ENCODE measurements around the gene ADARB1. TPM values are rescaled to one million over a fixed set of nuclear protein-coding genes. Genes with fewer than 3 reads are reported as not detected.

ADARB1 gene
- total and polyA plus RNA-seq, 9 of the 15 experiments (the other 6 are each of a cell fraction or from before 2014, with no cell fraction given): 6.7 to 16.0 (median 8.3) TPM

DNA sequence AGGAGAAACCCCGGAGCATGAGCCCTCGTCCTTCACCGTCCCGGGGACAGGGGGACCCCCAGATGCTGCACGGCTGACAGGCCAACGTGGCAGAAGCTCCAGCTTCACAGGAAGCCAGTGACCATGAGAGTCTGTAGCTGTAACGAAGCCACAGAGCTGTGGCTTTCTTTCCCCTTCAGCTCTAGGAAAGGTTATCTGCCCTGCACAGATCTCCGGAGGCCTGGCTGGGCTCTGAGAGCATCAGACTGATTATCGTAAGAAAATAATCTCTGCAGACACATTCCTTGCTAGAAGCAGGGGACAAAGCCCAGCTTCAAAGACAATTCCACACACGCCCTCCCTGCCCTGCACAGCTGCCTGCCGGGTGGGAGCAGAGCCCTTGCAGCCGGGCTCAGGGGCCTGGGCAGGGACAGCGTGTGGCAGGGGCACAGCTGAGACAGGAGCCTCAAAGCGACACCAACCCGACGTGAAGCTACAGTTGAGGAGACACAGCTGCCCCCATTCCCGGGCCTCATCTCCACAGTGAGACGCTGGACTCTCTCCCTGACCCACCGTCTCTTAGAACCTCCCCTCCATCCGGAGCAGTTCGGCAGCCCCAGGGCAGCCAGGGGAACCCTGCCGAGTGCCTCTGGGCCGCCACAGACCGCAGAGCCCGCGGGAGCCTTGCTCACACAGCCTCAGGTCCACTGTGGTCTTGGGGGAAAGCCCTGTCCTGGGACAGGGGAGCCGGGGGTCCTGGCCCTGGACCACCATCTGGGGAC, 182.7 kb downstream of the ADARB1 start (continued):
- TF ChIP-seq ZKSCAN8 (CRISPR knock-in tag; IDR thresholded peaks at IDR 0.05) (no peak), ZNF583 (CRISPR knock-in tag; IDR thresholded peaks at IDR 0.05) (peak; percentile 80; the same call in 1 of the 2 replicates), SRSF3 (IDR thresholded peaks at IDR 0.05; ENCODE audit: insufficient read depth, low read length) (no peak), EZH2 (IDR thresholded peaks at IDR 0.05; ENCODE audit: borderline replicate concordance, low read depth, low read length) (no peak), GATA2 (CRISPR knock-in tag; IDR thresholded peaks at IDR 0.05) (peak; percentile 97), ID3 (CRISPR knock-in tag; IDR thresholded peaks at IDR 0.05) (no peak), ID3 (tag; IDR thresholded peaks at IDR 0.05) (peak; percentile 99), STAG1 (CRISPR knock-in tag; IDR thresholded peaks at IDR 0.05; ENCODE audit: borderline replicate concordance) (no peak), NR2C2 (CRISPR knock-in tag; IDR thresholded peaks at IDR 0.05) (no peak), NR2C2 (tag; IDR thresholded peaks at IDR 0.05) (peak; percentile 53; the same call in 1 of the 2 replicates), KLF10 (CRISPR knock-in tag; IDR thresholded peaks at IDR 0.05) (no peak), ZNF316 (IDR thresholded peaks at IDR 0.05) (no peak), IRF2 (CRISPR knock-in tag; IDR thresholded peaks at IDR 0.05) (no peak), ZNF644 (tag; IDR thresholded peaks at IDR 0.05; ENCODE audit: low read depth) (0 out of 2 replicates have a peak, but pooled peaks have one; percentile 80), PURB (CRISPR knock-in tag; IDR thresholded peaks at IDR 0.05; ENCODE audit: low read depth) (no peak), SMARCA4 (IDR thresholded peaks at IDR 0.05) (peak; percentile 94), HCFC1 (IDR thresholded peaks at IDR 0.05; ENCODE audit: low read depth, low read length) (no peak), TBL1XR1 (IDR thresholded peaks at IDR 0.05; ENCODE audit: low read length in 2 of 2) (peak; percentile 58 to 94; a peak in 3 of 4 replicates), DLX4 (CRISPR knock-in tag; IDR thresholded peaks at IDR 0.05) (no peak), SNAPC5 (CRISPR knock-in tag; IDR thresholded peaks at IDR 0.05) (no peak), NCOA6 (IDR thresholded peaks at IDR 0.05) (no peak), CREM (IDR thresholded peaks at IDR 0.05; ENCODE audit: low read depth) (peak; percentile 42; the same call in 1 of the 2 replicates)
- TF ChIP-seq, protein P1, sequence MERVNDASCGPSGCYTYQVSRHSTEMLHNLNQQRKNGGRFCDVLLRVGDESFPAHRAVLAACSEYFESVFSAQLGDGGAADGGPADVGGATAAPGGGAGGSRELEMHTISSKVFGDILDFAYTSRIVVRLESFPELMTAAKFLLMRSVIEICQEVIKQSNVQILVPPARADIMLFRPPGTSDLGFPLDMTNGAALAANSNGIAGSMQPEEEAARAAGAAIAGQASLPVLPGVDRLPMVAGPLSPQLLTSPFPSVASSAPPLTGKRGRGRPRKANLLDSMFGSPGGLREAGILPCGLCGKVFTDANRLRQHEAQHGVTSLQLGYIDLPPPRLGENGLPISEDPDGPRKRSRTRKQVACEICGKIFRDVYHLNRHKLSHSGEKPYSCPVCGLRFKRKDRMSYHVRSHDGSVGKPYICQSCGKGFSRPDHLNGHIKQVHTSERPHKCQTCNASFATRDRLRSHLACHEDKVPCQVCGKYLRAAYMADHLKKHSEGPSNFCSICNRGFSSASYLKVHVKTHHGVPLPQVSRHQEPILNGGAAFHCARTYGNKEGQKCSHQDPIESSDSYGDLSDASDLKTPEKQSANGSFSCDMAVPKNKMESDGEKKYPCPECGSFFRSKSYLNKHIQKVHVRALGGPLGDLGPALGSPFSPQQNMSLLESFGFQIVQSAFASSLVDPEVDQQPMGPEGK (CRISPR knock-in tag; IDR thresholded peaks at IDR 0.05; ENCODE audit: borderline replicate concordance): no peak
- TF ChIP-seq, protein P2, sequence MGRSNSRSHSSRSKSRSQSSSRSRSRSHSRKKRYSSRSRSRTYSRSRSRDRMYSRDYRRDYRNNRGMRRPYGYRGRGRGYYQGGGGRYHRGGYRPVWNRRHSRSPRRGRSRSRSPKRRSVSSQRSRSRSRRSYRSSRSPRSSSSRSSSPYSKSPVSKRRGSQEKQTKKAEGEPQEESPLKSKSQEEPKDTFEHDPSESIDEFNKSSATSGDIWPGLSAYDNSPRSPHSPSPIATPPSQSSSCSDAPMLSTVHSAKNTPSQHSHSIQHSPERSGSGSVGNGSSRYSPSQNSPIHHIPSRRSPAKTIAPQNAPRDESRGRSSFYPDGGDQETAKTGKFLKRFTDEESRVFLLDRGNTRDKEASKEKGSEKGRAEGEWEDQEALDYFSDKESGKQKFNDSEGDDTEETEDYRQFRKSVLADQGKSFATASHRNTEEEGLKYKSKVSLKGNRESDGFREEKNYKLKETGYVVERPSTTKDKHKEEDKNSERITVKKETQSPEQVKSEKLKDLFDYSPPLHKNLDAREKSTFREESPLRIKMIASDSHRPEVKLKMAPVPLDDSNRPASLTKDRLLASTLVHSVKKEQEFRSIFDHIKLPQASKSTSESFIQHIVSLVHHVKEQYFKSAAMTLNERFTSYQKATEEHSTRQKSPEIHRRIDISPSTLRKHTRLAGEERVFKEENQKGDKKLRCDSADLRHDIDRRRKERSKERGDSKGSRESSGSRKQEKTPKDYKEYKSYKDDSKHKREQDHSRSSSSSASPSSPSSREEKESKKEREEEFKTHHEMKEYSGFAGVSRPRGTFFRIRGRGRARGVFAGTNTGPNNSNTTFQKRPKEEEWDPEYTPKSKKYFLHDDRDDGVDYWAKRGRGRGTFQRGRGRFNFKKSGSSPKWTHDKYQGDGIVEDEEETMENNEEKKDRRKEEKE (IDR thresholded peaks at IDR 0.05; ENCODE audit: borderline replicate concordance in 1 of 2, control insufficient read depth in 1 of 2, low read depth in 2 of 2, low read length in 1 of 2): no peak

Measured in K562 (cell line).